ENCODE data around the gene SEPSECS.

Gene SEPSECS

GRCh38 chr4:25155947-25156346 is 4.3 kb downstream of the SEPSECS start:
- DNase-seq (ENCODE audit: low read depth), result no peak

- DNase-seq (ENCODE audit: low read depth), result no peak
Measured at GRCh38 chr4:25154594-25155265, 5.5 kb downstream of the SEPSECS start.

GRCh38 chr4:25146076-25146475 is 14.2 kb downstream of the SEPSECS start:
- no peak for DNase-seq (ENCODE audit: low read depth)

GRCh38 chr4:25144870-25145481 is 15.3 kb downstream of the SEPSECS start:
- no peak for DNase-seq (ENCODE audit: low read depth)

DNA sequence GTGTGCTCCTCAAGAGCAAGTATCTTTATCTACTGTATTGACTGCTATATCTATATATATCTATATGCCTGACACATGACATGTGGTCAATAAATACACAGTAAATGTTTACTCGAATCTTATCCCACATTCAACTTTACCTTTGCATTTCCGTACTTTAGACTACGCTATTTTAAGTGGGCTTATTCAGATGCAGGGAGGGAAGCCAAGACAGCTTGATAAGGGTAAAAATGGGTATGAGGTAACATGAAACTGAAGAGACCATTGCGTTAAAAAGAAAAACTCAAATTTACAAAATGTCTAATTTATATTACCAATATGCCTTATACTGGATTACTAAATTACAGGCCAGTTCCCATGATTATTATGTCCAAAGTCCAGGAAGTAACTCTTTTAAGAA is 17.8 kb downstream of the SEPSECS start:
- DNase-seq (ENCODE audit: low read depth), result no peak

DNA sequence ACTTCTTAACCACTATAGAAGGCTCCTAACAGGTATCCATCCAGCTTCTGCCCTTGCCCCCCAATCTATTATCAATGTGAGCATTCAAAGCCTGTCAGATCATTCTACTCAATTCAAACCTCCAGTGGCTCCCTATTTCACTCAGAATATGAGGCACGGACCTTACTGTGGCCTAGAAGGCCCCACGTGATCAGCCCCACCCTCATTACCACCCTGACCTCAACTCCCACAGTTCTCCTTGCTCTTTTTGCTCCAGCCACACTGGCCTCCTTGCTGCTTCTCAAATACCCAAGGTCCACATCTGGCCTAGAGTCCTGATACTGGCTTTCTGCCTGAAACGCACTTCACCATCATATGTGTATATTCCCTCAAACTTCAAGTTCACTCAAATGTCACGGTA is 18.7 kb downstream of the SEPSECS start:
- no peak for DNase-seq (ENCODE audit: low read depth)

GRCh38 chr4:25133132-25133531 is 27.1 kb downstream of the SEPSECS start:
- DNase-seq (ENCODE audit: low read depth), result no peak

DNA sequence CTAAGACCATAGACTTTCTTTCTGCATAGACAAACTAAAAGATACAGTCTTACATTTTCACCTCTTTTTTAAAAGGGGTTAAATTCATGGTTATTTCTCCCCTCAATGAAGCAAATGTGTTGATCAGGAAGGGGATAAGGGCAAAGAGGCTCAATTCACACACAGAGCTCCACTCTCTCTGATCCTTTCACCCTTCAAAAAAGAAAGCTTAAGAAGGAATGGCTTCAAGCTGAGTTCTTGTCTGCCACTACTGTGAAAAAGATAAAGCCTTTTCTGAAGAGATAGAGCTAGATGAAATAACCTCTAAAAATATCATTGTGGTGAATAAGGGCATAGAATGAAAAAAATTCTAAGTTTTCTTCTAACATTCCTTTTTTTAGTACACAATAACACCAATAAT is 28.3 kb downstream of the SEPSECS start:
- DNase-seq (ENCODE audit: low read depth), result no peak

DNA sequence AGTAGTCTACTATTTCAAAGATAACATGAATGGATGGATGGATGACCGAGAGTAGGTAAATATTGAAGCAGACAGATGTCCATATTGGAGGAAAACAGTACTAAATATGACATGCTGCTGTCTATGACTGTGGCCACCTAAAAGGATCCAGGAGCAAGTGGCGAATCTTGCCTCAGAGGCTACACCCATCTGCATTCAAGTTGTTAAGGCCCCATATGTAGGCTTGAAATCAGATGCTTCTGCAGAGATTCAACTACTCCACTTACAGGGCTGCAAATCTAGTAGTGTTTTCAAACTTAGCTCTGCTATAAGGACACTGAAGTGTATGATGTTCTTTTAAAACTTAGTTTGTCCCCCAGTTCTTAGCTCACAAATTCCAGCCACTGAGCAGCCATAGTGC is 28.9 kb downstream of the SEPSECS start:
- no peak for DNase-seq (ENCODE audit: low read depth)

DNA sequence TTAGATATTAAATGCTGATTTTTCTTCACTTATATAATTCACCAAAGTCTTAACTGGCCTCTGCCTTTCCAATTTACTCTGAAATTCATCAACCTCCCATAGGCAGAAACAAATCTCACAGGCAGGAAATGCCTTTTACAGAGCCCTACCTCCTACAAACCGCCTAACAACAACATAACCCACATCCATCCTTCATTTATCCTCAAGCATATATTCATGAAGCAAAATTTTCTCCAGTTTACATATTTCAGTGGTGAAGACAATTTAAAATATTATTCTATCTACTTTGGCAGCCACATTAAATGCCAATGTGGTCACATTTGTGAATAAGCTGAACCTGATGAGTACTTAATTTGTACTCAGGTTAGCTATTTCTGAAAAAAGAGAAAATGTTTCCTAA is 30.3 kb downstream of the SEPSECS start:
- no peak for DNase-seq (ENCODE audit: low read depth)

DNA sequence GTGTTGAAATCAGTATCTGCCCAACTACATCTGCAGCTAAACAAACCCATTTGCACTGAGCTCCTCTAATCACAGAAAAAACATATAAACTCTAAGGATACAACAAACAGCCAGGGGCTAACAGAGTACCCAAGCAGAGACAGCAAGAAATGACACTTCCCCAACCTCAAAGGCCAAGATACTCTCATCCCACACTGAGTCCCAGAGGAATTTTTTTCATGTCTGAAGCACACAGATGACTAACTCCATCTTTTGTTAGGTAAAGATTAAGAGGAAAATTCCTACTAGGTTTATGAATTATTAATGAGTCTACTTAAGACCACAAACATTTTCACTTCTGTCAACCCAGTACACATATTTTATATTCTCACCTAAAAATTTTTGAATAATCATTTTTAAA is 31.6 kb downstream of the SEPSECS start:
- DNase-seq (ENCODE audit: low read depth), result no peak

DNA sequence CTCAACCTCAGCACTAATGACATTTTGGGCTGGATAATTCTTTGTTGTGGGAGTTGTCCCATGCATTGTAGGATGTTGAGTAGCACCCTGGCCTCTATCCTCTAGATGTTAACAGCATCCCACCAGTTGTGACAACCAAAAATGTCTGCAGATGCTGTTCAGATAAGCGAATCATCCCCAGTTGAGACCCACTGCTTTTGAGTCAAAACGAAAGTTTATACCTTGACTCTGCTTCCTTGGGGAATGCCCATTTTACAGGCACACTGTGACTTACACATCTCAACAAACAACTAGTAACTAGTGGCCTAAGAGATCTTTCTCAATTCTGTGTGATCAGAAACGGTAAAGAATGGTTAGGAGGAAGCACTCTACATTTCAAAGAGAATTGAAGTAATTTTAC is 37.0 kb downstream of the SEPSECS start:
- DNase-seq (ENCODE audit: low read depth), result no peak

- DNase-seq (ENCODE audit: low read depth), result no peak
Measured at GRCh38 chr4:25120146-25120940, 39.9 kb downstream of the SEPSECS start.

GRCh38 chr4:25117716-25118472 is 42.4 kb downstream of the SEPSECS start:
- DNase-seq (ENCODE audit: low read depth), result no peak

DNA sequence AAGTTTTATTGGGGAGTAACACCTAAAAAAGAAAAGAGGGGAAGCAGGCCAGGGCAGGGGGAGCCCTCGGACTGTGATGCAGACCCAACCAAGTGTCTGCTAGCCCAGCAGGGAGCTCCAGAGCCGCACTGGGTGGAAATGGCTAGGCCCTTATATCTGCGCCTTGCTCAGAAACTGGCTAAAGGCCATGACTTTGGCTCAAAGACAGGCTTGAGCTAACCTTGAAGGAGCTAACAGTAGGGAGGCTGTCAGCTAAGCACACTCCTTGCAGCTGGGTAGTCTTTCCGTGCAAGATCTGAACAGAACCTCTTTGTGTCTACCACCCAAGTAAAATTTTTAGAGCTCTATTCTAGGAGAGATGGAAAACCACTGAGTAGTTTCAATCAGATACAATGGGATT is 43.0 kb downstream of the SEPSECS start:
- no peak for DNase-seq (ENCODE audit: low read depth)

GRCh38 chr4:25113915-25114904 is 46.0 kb downstream of the SEPSECS start:
- DNase-seq (ENCODE audit: low read depth), result peak; percentile 9

DNA sequence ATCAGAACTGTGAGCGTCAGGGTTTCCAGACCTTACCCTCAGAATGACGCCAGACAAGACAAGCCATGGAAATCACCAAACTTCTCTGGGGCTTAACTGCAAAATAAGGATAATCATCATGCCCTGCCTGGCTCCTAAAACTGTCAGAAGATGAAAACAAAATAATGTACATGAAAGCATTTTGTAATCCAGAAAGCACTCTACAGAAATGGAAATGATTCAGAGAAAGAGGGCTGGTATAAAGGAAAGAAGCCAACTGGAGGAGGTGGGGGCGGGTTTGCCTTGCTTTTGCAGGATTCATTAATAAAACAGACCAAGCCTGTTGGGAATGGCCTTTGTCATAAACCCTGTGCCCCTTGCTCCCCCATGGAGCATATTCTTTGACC is 47.3 kb downstream of the SEPSECS start:
- DNase-seq (ENCODE audit: low read depth), result no peak

GRCh38 chr4:25112366-25112994 is 47.8 kb downstream of the SEPSECS start:
- DNase-seq (ENCODE audit: low read depth), result no peak

GRCh38 chr4:25111648-25112196 is 48.5 kb downstream of the SEPSECS start:
- DNase-seq (ENCODE audit: low read depth), result no peak

DNA sequence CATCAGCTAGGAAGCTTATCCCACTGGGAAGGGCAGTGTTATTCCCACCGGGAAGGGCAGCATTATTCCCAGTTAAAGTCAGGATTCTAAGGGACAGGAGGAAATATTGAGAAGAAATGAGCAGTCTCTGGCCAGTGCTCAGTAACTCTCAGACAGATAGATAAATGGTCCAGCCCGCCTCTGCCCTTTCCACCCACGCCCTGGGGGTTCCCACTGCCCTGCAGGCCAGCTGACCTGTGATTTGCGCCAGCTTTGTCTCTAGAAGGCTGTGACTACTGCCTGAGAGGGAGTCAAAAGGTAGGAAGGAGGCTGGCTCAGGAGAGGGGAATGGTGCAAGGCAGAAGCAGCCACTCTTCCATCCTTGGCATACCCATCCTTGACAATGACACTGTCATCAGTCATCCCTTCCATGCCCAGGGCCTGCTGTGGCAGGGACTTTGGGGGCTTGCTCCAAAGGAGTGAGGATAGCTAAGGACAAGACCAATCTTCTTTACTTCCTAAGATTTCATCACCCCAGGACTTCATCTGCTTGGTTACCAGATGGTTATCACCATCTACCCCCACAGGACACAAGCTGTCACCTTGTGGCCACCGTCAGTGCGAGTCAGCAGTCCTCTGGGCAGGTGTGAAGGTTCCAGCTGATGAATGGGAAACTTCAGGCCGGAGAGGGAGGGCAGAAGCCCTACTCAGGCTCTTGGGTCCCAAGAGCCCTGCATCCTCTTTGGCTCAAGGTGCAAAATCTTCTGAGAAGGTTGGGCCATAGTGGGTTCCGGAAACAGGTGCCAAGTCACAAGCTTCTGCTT is 49.5 kb downstream of the SEPSECS start:
- DNase-seq (ENCODE audit: low read depth), result no peak
